AG09309 (cell line): ENCODE measurements around the gene SPRR2B.

Experiments
- DNase-seq: peaks from one replicate; pipeline ENCODE4 v3.0.0-alpha.2; 2010; ENCODE audit warnings: low read depth
- H3K4me3 ChIP-seq: 2 replicates; pipeline ENCODE4 v1.5.1; 2011; ENCODE audit warnings: mild to moderate bottlenecking, low read depth, low read length, moderate library complexity; ENCODE audit not compliant: control insufficient read depth
- CTCF ChIP-seq: IDR thresholded peaks from 2 replicates; pipeline ENCODE4 v1.5.1; 2011; ENCODE audit warnings: mild to moderate bottlenecking, low read depth, low read length, inconsistent platforms; ENCODE audit not compliant: insufficient read depth, control insufficient read depth; ENCODE audit errors: missing control alignments

SPRR2B gene

GRCh38 chr1:153032677-153033308 is 38.6 kb downstream of the SPRR2B start:
- TF ChIP-seq CTCF: no peak
- H3K4me3 ChIP-seq: no peak overlapping the region
- DNase-seq: no peak

GRCh38 chr1:153032073-153032472 is 39.3 kb downstream of the SPRR2B start:
- TF ChIP-seq CTCF: no peak
- DNase-seq: no peak
- H3K4me3 ChIP-seq: no peak overlapping the region

- DNase-seq: no peak
- no peak within 1 kb of the TSS for H3K4me3 ChIP-seq
- TF ChIP-seq CTCF: no peak
Observed at GRCh38 chr1:153030895-153031294, 40.5 kb downstream of the SPRR2B start, which contains the start of gene SPRR1B. TSS of gene SPRR1B (plus strand) at chr1:153031203. CDS start at chr1:153032346, 1,143 bp downstream.

GRCh38 chr1:153028766-153029165 is 42.6 kb downstream of the SPRR2B start:
- H3K4me3 ChIP-seq: no peak overlapping the region
- no peak for TF ChIP-seq CTCF
- DNase-seq: no peak

- TF ChIP-seq CTCF: no peak
- DNase-seq: no peak
- no peak overlapping the region for H3K4me3 ChIP-seq
Observed at GRCh38 chr1:153025797-153026196, 45.6 kb downstream of the SPRR2B start.

GRCh38 chr1:153024413-153024812 is 47.0 kb downstream of the SPRR2B start:
- TF ChIP-seq CTCF: no peak
- DNase-seq: no peak
- no peak overlapping the region for H3K4me3 ChIP-seq
